ENCODE measurements around the gene EIF4G3. TPM values are rescaled to one million over a fixed set of nuclear protein-coding genes. Genes with fewer than 3 reads are reported as not detected.

The EIF4G3 gene
- total RNA-seq, 4 donors from 2014 or later = 82.1 to 143 (median 101) TPM

DNA sequence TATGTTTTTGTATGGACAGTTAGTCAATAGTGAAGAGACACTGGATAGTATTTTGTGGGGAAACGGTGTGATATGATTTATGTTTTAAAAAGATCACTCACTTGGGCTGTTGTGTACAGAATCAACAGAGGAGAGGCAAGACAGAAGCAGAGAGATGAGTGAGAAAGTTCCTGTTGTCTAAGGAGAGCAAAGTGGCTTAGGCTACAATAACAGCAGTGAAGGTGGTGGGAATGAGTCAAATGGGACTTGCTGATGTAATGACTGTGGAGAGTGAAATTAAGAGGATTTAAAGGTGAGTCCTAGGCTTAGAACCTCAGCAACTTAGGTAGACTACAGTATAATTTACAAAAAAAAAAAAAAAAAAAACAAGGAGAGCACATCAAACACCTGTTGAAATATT lies 220.4 kb downstream of the EIF4G3 start:
- Histone ChIP-seq H3K4me3 (no peak overlapping the region), H3K36me3 (peaks cover 0 to 1% (median 0%) of the 10 kb centered on the region in 4 donors), H3K9me3 (no peaks in the 10 kb centered on the region), H3K4me1 (no peaks in the 10 kb centered on the region), H3K27ac (no peak overlapping the region), H3K27me3 (no peaks in the 10 kb centered on the region)
- no peak for DNase-seq
- in situ Hi-C loops (cut with MboI; ENCODE audit: low pct_ligation_motif_present in 1 of 4, low pct_unique_long_range_greater_than_20kb in 1 of 4, low sequenced_read_pairs in 3 of 4) = no loop called here
- no peak for TF ChIP-seq POLR2A (IDR thresholded peaks at IDR 0.05)
- intact Hi-C loops (cut with DNase I; ENCODE audit: low total_unique reads) = no loop called here
- 98 to 100% methylated on average over 1 of the region's 1 CpG for WGBS, 2 donors (ENCODE audit: low coverage in 1 of 2)

- in situ Hi-C loops (cut with MboI; ENCODE audit: low pct_ligation_motif_present in 1 of 4, low pct_unique_long_range_greater_than_20kb in 1 of 4, low sequenced_read_pairs in 3 of 4) (no loop called here), intact Hi-C loops (cut with DNase I; ENCODE audit: low total_unique reads) (no loop called here)
- H3K4me1 ChIP-seq = no peaks in the 10 kb centered on the region
- WGBS, 2 donors (ENCODE audit: low coverage in 1 of 2) = 93 to 95% methylated on average over 3 of the region's 3 CpGs
- no peak overlapping the region for H3K4me3 ChIP-seq
- H3K9me3 ChIP-seq = no peaks in the 10 kb centered on the region
- no peak overlapping the region for H3K27ac ChIP-seq
- DNase-seq = no peak
- peaks cover 0 to 5% (median 2%) of the 10 kb centered on the region in 4 donors for H3K36me3 ChIP-seq
- no peaks in the 10 kb centered on the region for H3K27me3 ChIP-seq
- TF ChIP-seq POLR2A (IDR thresholded peaks at IDR 0.05) = no peak
- TF ChIP-seq, protein P1, sequence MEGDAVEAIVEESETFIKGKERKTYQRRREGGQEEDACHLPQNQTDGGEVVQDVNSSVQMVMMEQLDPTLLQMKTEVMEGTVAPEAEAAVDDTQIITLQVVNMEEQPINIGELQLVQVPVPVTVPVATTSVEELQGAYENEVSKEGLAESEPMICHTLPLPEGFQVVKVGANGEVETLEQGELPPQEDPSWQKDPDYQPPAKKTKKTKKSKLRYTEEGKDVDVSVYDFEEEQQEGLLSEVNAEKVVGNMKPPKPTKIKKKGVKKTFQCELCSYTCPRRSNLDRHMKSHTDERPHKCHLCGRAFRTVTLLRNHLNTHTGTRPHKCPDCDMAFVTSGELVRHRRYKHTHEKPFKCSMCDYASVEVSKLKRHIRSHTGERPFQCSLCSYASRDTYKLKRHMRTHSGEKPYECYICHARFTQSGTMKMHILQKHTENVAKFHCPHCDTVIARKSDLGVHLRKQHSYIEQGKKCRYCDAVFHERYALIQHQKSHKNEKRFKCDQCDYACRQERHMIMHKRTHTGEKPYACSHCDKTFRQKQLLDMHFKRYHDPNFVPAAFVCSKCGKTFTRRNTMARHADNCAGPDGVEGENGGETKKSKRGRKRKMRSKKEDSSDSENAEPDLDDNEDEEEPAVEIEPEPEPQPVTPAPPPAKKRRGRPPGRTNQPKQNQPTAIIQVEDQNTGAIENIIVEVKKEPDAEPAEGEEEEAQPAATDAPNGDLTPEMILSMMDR (IDR thresholded peaks at IDR 0.05) = no peak
- no peak for TF ChIP-seq EP300 (IDR thresholded peaks at IDR 0.05; ENCODE audit: low read depth)
- no peak for TF ChIP-seq POLR2AphosphoS5 (IDR thresholded peaks at IDR 0.05)
Measured at GRCh38 chr1:20950679-20951078, 226.0 kb downstream of the EIF4G3 start.

GRCh38 chr1:20949871-20950590 lies 226.7 kb downstream of the EIF4G3 start:
- Histone ChIP-seq H3K4me1 (no peaks in the 10 kb centered on the region), H3K36me3 (peaks cover 0 to 5% (median 2%) of the 10 kb centered on the region in 4 donors), H3K27ac (no peak overlapping the region), H3K4me3 (no peak overlapping the region), H3K9me3 (no peaks in the 10 kb centered on the region), H3K27me3 (no peaks in the 10 kb centered on the region)
- 88 to 94% methylated on average over 9 of the region's 9 CpGs for WGBS, 2 donors (ENCODE audit: low coverage in 1 of 2)
- DNase-seq = no peak
- intact Hi-C loops (cut with DNase I; ENCODE audit: low total_unique reads) = no loop called here
- TF ChIP-seq POLR2A (IDR thresholded peaks at IDR 0.05) = no peak
- TF ChIP-seq, protein P1 (IDR thresholded peaks at IDR 0.05) = no peak
- no peak for TF ChIP-seq POLR2AphosphoS5 (IDR thresholded peaks at IDR 0.05)
- TF ChIP-seq EP300 (IDR thresholded peaks at IDR 0.05; ENCODE audit: low read depth) = no peak
- in situ Hi-C loops (cut with MboI; ENCODE audit: low pct_ligation_motif_present in 1 of 4, low pct_unique_long_range_greater_than_20kb in 1 of 4, low sequenced_read_pairs in 3 of 4) = no loop called here

DNA sequence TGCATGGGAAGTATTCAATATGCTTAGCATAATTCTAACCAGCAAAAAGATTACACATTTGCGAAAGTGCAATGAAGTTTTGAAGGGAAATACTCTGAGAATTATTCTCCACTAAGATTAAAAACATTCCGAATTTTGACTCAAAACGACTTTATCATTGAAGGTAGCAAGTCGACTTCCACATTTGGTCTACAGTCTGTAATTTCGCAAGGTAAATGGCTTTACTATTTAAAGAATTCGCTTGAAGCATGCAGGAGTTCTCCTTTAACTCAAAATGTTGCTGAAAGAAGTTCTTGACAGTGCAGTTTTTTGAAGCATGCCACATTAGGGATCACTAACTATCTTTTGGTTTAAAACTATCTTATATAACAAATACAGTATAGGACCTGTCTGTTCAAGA lies 228.6 kb downstream of the EIF4G3 start:
- H3K9me3 ChIP-seq = no peaks in the 10 kb centered on the region
- H3K36me3 ChIP-seq = peaks cover 0 to 5% (median 2%) of the 10 kb centered on the region in 4 donors
- no peaks in the 10 kb centered on the region for H3K27me3 ChIP-seq
- in situ Hi-C loops (cut with MboI; ENCODE audit: low pct_ligation_motif_present in 1 of 4, low pct_unique_long_range_greater_than_20kb in 1 of 4, low sequenced_read_pairs in 3 of 4) (no loop called here), intact Hi-C loops (cut with DNase I; ENCODE audit: low total_unique reads) (no loop called here)
- DNase-seq = no peak
- 91 to 94% methylated on average over 6 of the region's 6 CpGs for WGBS, 2 donors (ENCODE audit: low coverage in 1 of 2)
- TF ChIP-seq POLR2A (IDR thresholded peaks at IDR 0.05) = no peak
- TF ChIP-seq, protein P1 (IDR thresholded peaks at IDR 0.05) = no peak
- TF ChIP-seq POLR2AphosphoS5 (IDR thresholded peaks at IDR 0.05) = no peak
- TF ChIP-seq EP300 (IDR thresholded peaks at IDR 0.05; ENCODE audit: low read depth) = no peak
- no peak overlapping the region for H3K27ac ChIP-seq
- no peaks in the 10 kb centered on the region for H3K4me1 ChIP-seq
- H3K4me3 ChIP-seq = no peak overlapping the region

All from transverse colon (tissue), 4 donors.